ENCODE results near the gene HOXA7. TPM values are rescaled to one million over a fixed set of nuclear protein-coding genes. Genes with fewer than 3 reads are reported as not detected.

Gene HOXA7
- total RNA-seq, 6 experiments from 2014 or later, result 6.2 to 8.2 (median 6.8) TPM

GRCh38 chr7:27184337-27185012, 28.0 kb upstream of the HOXA7 start:
- Mint-ChIP-seq H3K36me3 (ENCODE audit: low read depth) (peaks cover 31% of the 10 kb centered on the region), H3K4me1 (ENCODE audit: low read depth) (peaks cover 65% of the 10 kb centered on the region), H3K4me3 (peak overlapping the region; percentile 93), H3K27me3 (ENCODE audit: insufficient read depth) (peaks cover 27% of the 10 kb centered on the region), H3K27ac (peak overlapping the region; percentile 97), H3K9me3 (no peaks in the 10 kb centered on the region)
- TF ChIP-seq, protein P1, sequence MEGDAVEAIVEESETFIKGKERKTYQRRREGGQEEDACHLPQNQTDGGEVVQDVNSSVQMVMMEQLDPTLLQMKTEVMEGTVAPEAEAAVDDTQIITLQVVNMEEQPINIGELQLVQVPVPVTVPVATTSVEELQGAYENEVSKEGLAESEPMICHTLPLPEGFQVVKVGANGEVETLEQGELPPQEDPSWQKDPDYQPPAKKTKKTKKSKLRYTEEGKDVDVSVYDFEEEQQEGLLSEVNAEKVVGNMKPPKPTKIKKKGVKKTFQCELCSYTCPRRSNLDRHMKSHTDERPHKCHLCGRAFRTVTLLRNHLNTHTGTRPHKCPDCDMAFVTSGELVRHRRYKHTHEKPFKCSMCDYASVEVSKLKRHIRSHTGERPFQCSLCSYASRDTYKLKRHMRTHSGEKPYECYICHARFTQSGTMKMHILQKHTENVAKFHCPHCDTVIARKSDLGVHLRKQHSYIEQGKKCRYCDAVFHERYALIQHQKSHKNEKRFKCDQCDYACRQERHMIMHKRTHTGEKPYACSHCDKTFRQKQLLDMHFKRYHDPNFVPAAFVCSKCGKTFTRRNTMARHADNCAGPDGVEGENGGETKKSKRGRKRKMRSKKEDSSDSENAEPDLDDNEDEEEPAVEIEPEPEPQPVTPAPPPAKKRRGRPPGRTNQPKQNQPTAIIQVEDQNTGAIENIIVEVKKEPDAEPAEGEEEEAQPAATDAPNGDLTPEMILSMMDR (IDR thresholded peaks at IDR 0.05), result no peak
- DNase-seq, result no peak

GRCh38 chr7:27183682-27184336, 27.3 kb upstream of the HOXA7 start:
- peaks cover 32% of the 10 kb centered on the region for H3K27me3 Mint-ChIP-seq (ENCODE audit: insufficient read depth)
- H3K36me3 Mint-ChIP-seq (ENCODE audit: low read depth), result peaks cover 37% of the 10 kb centered on the region
- DNase-seq, result no peak
- H3K27ac Mint-ChIP-seq, result peak overlapping the region; percentile 97
- TF ChIP-seq, protein P1 (IDR thresholded peaks at IDR 0.05), result peak; percentile 11; the same call in 1 of the 2 replicates
- no peaks in the 10 kb centered on the region for H3K9me3 Mint-ChIP-seq
- H3K4me1 Mint-ChIP-seq (ENCODE audit: low read depth), result peaks cover 58% of the 10 kb centered on the region
- peak overlapping the region; percentile 93 for H3K4me3 Mint-ChIP-seq

DNA sequence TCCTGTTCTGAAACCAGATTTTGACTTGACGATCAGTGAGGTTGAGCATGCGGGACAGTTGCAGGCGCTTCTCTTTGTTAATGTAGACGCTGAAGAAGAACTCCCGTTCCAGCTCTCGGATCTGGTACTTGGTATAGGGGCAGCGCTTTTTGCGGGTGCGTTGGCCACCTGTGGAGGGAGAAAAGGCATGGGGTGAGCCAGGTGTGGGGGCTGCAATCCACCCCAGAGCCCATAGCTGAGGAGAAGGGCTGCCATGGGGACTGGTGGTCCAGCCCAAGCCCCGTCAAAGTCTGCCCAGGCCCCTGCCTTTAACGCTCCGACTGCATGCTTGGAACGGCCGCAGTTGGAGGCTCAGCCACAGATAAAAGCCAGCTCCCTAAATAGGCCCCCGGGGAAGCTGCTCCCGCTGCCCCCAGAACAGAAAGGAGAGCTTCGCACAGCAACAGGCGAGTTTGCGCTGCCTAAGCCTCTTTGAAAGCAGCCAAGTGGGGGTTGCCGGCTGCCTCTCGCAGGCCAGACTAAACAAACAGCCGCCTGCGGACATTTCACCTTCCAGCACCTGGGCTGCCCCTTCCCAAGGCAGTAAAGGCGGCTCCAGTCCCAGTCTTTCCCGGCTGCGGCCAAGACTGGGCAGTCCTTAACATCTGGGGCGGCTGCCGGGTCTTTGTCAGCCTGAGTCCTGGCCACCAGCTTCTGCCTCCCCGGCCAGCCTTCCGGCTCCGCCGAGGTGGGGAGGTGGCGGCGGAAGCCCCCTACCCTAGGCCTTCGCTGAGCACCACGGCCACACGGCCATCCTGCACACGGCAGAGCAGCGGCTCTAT, 26.6 kb upstream of the HOXA7 start:
- Mint-ChIP-seq H3K4me3 (peak overlapping the region; percentile 93), H3K27ac (peak overlapping the region; percentile 97), H3K4me1 (ENCODE audit: low read depth) (peaks cover 51% of the 10 kb centered on the region), H3K9me3 (no peaks in the 10 kb centered on the region), H3K27me3 (ENCODE audit: insufficient read depth) (peaks cover 34% of the 10 kb centered on the region), H3K36me3 (ENCODE audit: low read depth) (peaks cover 38% of the 10 kb centered on the region)
- no peak for DNase-seq
- TF ChIP-seq, protein P1 (IDR thresholded peaks at IDR 0.05), result no peak

DNA sequence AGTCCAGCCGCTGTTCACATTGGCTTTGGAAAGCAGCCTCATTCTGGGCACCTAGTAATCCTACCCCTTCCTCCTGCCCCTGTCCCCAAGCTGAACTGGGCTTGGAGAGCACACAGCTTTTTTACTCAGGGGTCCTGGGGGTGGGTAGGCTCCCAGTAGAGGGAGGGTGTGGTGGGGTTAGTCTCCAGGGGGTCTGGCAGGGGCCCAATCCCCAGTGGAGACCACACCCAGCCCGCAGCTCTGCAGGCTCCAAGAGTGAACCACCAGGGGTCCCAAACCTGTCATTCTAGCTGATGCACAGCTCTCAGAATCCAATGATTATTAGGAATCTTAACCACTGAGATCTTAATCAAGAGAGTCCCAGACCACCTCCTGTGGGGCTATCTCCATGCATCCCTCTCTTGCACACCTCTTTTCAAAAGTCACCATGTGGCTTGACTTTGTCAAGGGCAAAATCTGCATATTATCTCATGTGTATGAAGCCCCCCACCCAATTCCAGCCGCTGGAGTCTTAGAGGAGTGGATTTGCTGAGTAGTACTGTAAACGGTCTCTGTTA, 25.9 kb upstream of the HOXA7 start:
- peaks cover 43% of the 10 kb centered on the region for H3K36me3 Mint-ChIP-seq (ENCODE audit: low read depth)
- H3K9me3 Mint-ChIP-seq, result no peaks in the 10 kb centered on the region
- peak overlapping the region; percentile 97 for H3K27ac Mint-ChIP-seq
- H3K27me3 Mint-ChIP-seq (ENCODE audit: insufficient read depth), result peaks cover 34% of the 10 kb centered on the region
- TF ChIP-seq, protein P1 (IDR thresholded peaks at IDR 0.05), result peak; percentile 45
- H3K4me1 Mint-ChIP-seq (ENCODE audit: low read depth), result peaks cover 50% of the 10 kb centered on the region
- peak overlapping the region; percentile 93 for H3K4me3 Mint-ChIP-seq
- no peak for DNase-seq

DNA sequence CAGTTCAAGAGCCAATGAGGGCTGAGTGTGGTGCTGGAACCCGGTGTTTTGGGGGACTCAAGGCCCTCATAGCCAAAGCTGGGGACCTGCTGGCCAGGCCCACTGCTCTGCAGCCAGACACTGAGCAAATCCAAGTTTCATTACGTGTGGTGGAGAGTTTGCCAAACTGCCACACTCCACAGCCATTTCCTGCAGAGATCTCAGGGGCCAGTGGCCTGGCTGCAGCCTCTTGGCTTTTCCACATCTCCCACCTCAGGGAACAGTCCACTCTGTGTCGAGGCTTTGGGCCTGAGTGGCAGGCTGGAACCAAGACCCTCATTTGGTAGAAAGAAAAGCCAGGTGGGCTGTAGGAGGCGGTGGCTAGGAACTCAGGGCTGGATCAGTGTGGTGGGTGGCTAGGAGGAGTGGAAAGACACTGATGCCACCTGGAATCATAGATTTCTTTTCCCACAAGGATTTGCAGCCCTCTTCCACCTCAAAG, 25.4 kb upstream of the HOXA7 start:
- peak overlapping the region; percentile 93 for H3K4me3 Mint-ChIP-seq
- peaks cover 50% of the 10 kb centered on the region for H3K4me1 Mint-ChIP-seq (ENCODE audit: low read depth)
- no peak for DNase-seq
- H3K27me3 Mint-ChIP-seq (ENCODE audit: insufficient read depth), result peaks cover 34% of the 10 kb centered on the region
- peaks cover 47% of the 10 kb centered on the region for H3K36me3 Mint-ChIP-seq (ENCODE audit: low read depth)
- TF ChIP-seq, protein P1 (IDR thresholded peaks at IDR 0.05), result no peak
- H3K9me3 Mint-ChIP-seq, result no peaks in the 10 kb centered on the region
- H3K27ac Mint-ChIP-seq, result peak overlapping the region; percentile 97

Measured in HFFc6 (cell line).